Measurements from ENCODE around the gene PSMD2. TPM values are rescaled to one million over a fixed set of nuclear protein-coding genes. Genes with fewer than 3 reads are reported as not detected.

PSMD2 gene
- total RNA-seq, 1 experiment from 2014 or later = 359 TPM

- DNase-seq (ENCODE audit: low spot score) (no peak), ATAC-seq (no peak)
- no peak overlapping the region for H3K4me3 Mint-ChIP-seq
- peaks cover 12% of the 10 kb centered on the region for H3K4me1 Mint-ChIP-seq
- TF ChIP-seq ZNF532 (CRISPR knock-in tag; IDR thresholded peaks at IDR 0.05; ENCODE audit: borderline replicate concordance) (no peak), MLX (CRISPR knock-in tag; IDR thresholded peaks at IDR 0.05) (no peak), ARID4B (CRISPR knock-in tag; IDR thresholded peaks at IDR 0.05; ENCODE audit: borderline replicate concordance) (no peak), OVOL2 (CRISPR knock-in tag; IDR thresholded peaks at IDR 0.05; ENCODE audit: borderline replicate concordance) (no peak), PREB (CRISPR knock-in tag; IDR thresholded peaks at IDR 0.05; ENCODE audit: borderline replicate concordance) (no peak), GRHL2 (CRISPR knock-in tag; IDR thresholded peaks at IDR 0.05; ENCODE audit: insufficient replicate concordance, severe bottlenecking) (no peak), ZNF671 (CRISPR knock-in tag; IDR thresholded peaks at IDR 0.05) (no peak), JUN (CRISPR knock-in tag; IDR thresholded peaks at IDR 0.05) (no peak)
- TF ChIP-seq, protein P1, sequence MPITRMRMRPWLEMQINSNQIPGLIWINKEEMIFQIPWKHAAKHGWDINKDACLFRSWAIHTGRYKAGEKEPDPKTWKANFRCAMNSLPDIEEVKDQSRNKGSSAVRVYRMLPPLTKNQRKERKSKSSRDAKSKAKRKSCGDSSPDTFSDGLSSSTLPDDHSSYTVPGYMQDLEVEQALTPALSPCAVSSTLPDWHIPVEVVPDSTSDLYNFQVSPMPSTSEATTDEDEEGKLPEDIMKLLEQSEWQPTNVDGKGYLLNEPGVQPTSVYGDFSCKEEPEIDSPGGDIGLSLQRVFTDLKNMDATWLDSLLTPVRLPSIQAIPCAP (CRISPR knock-in tag; IDR thresholded peaks at IDR 0.05) = no peak
- TF ChIP-seq, protein P2, sequence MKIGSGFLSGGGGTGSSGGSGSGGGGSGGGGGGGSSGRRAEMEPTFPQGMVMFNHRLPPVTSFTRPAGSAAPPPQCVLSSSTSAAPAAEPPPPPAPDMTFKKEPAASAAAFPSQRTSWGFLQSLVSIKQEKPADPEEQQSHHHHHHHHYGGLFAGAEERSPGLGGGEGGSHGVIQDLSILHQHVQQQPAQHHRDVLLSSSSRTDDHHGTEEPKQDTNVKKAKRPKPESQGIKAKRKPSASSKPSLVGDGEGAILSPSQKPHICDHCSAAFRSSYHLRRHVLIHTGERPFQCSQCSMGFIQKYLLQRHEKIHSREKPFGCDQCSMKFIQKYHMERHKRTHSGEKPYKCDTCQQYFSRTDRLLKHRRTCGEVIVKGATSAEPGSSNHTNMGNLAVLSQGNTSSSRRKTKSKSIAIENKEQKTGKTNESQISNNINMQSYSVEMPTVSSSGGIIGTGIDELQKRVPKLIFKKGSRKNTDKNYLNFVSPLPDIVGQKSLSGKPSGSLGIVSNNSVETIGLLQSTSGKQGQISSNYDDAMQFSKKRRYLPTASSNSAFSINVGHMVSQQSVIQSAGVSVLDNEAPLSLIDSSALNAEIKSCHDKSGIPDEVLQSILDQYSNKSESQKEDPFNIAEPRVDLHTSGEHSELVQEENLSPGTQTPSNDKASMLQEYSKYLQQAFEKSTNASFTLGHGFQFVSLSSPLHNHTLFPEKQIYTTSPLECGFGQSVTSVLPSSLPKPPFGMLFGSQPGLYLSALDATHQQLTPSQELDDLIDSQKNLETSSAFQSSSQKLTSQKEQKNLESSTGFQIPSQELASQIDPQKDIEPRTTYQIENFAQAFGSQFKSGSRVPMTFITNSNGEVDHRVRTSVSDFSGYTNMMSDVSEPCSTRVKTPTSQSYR (CRISPR knock-in tag; IDR thresholded peaks at IDR 0.05) = no peak
- TF ChIP-seq, protein P3, sequence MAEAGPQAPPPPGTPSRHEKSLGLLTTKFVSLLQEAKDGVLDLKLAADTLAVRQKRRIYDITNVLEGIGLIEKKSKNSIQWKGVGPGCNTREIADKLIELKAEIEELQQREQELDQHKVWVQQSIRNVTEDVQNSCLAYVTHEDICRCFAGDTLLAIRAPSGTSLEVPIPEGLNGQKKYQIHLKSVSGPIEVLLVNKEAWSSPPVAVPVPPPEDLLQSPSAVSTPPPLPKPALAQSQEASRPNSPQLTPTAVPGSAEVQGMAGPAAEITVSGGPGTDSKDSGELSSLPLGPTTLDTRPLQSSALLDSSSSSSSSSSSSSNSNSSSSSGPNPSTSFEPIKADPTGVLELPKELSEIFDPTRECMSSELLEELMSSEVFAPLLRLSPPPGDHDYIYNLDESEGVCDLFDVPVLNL (CRISPR knock-in tag; IDR thresholded peaks at IDR 0.05; ENCODE audit: borderline replicate concordance, low read depth) = no peak
- POLR2A ChIA-PET = no interaction called here
- H3K9me3 Mint-ChIP-seq = no peaks in the 10 kb centered on the region
- no peak overlapping the region for H3K27ac Mint-ChIP-seq
- CTCF ChIA-PET = no interaction called here
- H3K27me3 Mint-ChIP-seq (ENCODE audit: low read depth) = peaks cover 5% of the 10 kb centered on the region; the same call in 1 of the 2 replicates
- H3K36me3 Mint-ChIP-seq = peaks cover 13% of the 10 kb centered on the region
These were observed 3.3 kb upstream of the PSMD2 start for GRCh38 chr3:184295771-184296170.

Data from WTC11 (cell line).